ENCODE measurements around the gene ZNF592.

Gene ZNF592

GRCh38 chr15:84780492-84780891 lies 32.1 kb downstream of the ZNF592 start:
- no peak for DNase-seq

- DNase-seq = no peak
These were observed 33.1 kb downstream of the ZNF592 start for GRCh38 chr15:84781495-84781894.

- no peak for DNase-seq
These were observed 34.0 kb downstream of the ZNF592 start for GRCh38 chr15:84782346-84782745.

GRCh38 chr15:84783493-84784251 lies 35.3 kb downstream of the ZNF592 start:
- no peak for DNase-seq

- no peak for DNase-seq
These were observed 35.9 kb downstream of the ZNF592 start for GRCh38 chr15:84784262-84784661.

GRCh38 chr15:84785053-84785452 lies 36.7 kb downstream of the ZNF592 start:
- no peak for DNase-seq

GRCh38 chr15:84788500-84788899 lies 40.1 kb downstream of the ZNF592 start:
- no peak for DNase-seq

- no peak for DNase-seq
These were observed 41.4 kb downstream of the ZNF592 start for GRCh38 chr15:84789762-84790161.

- DNase-seq = no peak
These were observed 42.3 kb downstream of the ZNF592 start for GRCh38 chr15:84790676-84791075.

GRCh38 chr15:84791763-84792162 lies 43.4 kb downstream of the ZNF592 start:
- DNase-seq = no peak

- DNase-seq = no peak
These were observed 45.2 kb downstream of the ZNF592 start for GRCh38 chr15:84793431-84794161.

- DNase-seq = no peak
These were observed 45.8 kb downstream of the ZNF592 start for GRCh38 chr15:84794162-84794547.

- DNase-seq = no peak
These were observed 46.8 kb downstream of the ZNF592 start for GRCh38 chr15:84795186-84795585.

GRCh38 chr15:84797212-84797611 lies 48.8 kb downstream of the ZNF592 start:
- no peak for DNase-seq

GRCh38 chr15:84797801-84798200 lies 49.4 kb downstream of the ZNF592 start:
- DNase-seq = no peak

- DNase-seq = no peak
These were observed 50.1 kb downstream of the ZNF592 start for GRCh38 chr15:84798436-84798946.

GRCh38 chr15:84799511-84800187 lies 51.3 kb downstream of the ZNF592 start:
- DNase-seq = no peak

- no peak for DNase-seq
These were observed 52.0 kb downstream of the ZNF592 start for GRCh38 chr15:84800365-84800806.

- no peak for DNase-seq
These were observed 55.9 kb downstream of the ZNF592 start for GRCh38 chr15:84804005-84804900.

- no peak for DNase-seq
These were observed 56.8 kb downstream of the ZNF592 start for GRCh38 chr15:84805221-84805620.

- DNase-seq = no peak
These were observed 58.8 kb downstream of the ZNF592 start for GRCh38 chr15:84807228-84807627.

GRCh38 chr15:84810073-84810840 lies 61.9 kb downstream of the ZNF592 start:
- DNase-seq = no peak

All from effector CD8-positive, alpha-beta T cell (primary cell).